ENCODE measurements around the gene CEMP1. TPM values are rescaled to one million over a fixed set of nuclear protein-coding genes. Genes with fewer than 3 reads are reported as not detected.
"Not testable (repeated sequence)": the region's sequence is repeated elsewhere in the genome, so short reads cannot be mapped to it uniquely, and the experiment has no call there.

Gene CEMP1
- total RNA-seq, 1 donor from 2014 or later: not detected

DNA sequence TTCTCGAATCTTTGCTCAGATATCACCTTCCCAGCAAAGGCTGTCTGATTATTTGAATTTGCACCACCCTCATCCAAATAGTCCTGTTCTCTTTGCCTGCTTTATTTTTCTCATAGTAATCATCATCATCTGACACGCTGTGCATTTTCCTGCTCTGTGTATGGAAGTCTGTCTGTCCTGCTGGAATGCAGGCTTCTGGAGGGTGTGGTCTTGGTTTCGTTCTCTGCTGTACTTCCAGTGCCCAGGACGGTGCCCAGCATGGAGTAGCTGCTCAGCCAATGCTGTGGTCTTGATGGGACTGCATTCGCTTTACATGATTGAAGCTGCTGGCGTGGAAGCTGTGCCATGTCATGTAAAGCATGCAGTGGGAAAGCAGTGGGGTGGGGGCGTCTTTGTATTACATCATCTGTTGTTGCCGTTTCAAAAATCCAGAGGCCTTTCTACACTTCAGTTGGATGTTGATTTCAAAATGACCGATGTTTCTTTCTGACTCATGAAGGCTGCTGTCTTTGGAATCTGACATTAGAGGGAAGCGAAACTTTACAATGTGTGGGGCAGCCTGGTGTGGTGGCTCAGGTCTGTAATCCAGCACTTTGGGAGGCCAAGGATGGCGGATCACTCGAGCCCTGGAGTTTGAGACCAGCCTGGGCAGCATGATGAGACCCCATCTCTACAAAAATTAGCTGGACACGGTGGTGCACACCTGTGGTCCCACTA, 23.7 kb upstream of the CEMP1 start:
- H3K36me3 ChIP-seq (ENCODE audit: control insufficient read depth, insufficient read depth, low read length); H3K27me3 ChIP-seq (ENCODE audit: control insufficient read depth, insufficient read depth, low read length); FAIRE-seq; H3K4me3 ChIP-seq (ENCODE audit: low read depth, low read length); DNase-seq (ENCODE audit: low read depth): not testable (repeated sequence)

DNA sequence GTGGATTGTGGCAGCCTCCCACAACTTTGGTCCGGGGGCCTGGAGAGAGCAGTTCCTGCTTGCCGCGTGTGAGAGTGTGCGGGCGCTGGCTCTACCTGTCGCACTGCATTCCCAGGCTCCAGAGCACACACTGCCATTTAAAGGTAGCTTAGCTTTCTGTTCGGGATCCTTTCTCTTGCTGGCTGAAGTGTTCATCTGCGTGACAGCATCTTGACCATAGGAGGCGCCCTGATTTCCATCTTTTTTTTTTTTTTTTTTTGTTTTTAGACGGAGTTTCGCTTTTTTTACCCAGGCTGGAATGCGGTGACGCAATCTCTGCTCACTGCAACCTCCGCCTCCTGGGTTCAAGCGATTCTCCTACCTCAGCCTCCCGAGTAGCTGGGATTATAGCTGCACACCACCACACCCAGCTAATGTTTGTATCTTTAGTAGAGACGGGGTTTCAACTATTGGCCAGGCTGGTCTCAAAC, 20.2 kb upstream of the CEMP1 start:
- peak; percentile 38 for DNase-seq (ENCODE audit: low read depth)
- H3K36me3 ChIP-seq (ENCODE audit: control insufficient read depth, insufficient read depth, low read length); H3K27me3 ChIP-seq (ENCODE audit: control insufficient read depth, insufficient read depth, low read length); H3K4me3 ChIP-seq (ENCODE audit: low read depth, low read length); FAIRE-seq: not testable (repeated sequence)
- TF ChIP-seq, protein P1, sequence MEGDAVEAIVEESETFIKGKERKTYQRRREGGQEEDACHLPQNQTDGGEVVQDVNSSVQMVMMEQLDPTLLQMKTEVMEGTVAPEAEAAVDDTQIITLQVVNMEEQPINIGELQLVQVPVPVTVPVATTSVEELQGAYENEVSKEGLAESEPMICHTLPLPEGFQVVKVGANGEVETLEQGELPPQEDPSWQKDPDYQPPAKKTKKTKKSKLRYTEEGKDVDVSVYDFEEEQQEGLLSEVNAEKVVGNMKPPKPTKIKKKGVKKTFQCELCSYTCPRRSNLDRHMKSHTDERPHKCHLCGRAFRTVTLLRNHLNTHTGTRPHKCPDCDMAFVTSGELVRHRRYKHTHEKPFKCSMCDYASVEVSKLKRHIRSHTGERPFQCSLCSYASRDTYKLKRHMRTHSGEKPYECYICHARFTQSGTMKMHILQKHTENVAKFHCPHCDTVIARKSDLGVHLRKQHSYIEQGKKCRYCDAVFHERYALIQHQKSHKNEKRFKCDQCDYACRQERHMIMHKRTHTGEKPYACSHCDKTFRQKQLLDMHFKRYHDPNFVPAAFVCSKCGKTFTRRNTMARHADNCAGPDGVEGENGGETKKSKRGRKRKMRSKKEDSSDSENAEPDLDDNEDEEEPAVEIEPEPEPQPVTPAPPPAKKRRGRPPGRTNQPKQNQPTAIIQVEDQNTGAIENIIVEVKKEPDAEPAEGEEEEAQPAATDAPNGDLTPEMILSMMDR (IDR thresholded peaks at IDR 0.05; ENCODE audit: insufficient read depth, low read length, severe bottlenecking): peak; percentile 18

DNA sequence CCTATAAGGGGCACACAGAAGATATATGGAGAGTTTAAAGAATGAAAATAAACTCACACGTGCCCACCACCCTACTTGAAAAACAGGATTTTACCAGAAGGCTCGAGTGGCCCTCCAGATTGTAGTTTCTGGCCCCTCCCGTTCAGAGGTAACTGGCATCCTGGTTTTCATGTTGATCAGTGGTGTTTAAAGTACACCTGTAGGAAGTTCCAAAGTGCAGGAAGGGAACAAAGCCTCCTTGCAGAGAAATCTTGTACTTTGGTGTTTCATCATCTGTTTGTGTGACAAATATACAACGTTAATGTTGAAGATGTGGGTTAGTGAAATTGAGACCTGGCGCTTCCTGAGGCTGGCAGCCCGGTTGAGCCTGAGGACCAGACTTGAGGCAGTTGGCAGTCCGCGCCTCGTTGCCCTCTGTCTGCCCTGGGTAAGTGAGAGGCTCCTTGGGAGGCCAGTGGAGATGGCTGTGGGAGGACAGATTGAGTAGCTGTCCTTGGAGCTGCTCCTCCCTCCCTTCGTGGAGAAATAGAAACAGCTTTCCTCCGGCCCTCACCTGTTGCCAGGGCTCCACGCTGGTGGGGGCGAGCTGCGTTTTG, 19.2 kb upstream of the CEMP1 start:
- DNase-seq (ENCODE audit: low read depth); H3K27me3 ChIP-seq (ENCODE audit: control insufficient read depth, insufficient read depth, low read length): not testable (repeated sequence)
- FAIRE-seq: peak; percentile 64

DNA sequence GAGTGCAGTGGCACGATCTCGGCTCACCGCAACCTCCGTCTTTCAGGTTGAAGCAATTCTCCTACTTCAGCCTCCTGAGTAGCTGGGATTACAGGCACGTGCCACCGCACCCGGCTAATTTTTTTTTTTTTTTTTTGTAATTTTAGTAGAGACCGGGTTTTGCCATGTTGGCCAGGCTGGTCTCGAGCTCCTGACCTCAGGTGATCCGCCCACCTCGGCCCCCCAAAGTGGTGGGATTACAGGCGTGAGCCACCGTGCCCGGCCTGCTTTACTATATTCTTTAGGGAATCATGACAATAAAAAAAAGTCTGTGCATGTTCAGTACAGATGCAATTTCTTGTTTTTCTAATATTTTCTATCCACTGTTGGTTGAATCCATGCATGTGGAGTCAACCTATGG, 12.6 kb upstream of the CEMP1 start:
- not testable (repeated sequence) for DNase-seq (ENCODE audit: low read depth); H3K36me3 ChIP-seq (ENCODE audit: control insufficient read depth, insufficient read depth, low read length); H3K27me3 ChIP-seq (ENCODE audit: control insufficient read depth, insufficient read depth, low read length); H3K4me3 ChIP-seq (ENCODE audit: low read depth, low read length); FAIRE-seq

More for the DNA sequence above, 19.2 kb upstream of the CEMP1 start:
- H3K4me3 ChIP-seq (ENCODE audit: low read depth, low read length); H3K36me3 ChIP-seq (ENCODE audit: control insufficient read depth, insufficient read depth, low read length): not testable (repeated sequence)

DNA sequence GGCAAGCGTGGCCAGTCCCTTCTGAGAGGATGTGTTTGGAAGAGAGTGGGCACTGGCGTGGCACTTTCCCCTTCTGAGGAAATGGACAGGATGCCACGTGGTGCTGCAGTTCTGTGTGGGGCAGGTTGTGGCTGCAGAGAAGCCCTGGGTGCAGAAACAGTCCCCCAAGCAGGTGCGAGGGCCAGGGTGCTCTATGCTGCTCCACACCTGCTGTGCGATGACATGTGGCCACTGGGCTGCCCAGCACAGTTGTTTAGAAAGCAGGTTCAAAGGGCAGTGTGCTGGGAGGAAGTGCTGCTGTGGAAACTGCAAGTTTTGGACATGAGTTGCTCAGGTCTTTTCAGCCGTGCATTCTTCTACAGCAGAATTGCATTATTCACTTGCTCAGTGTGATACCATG, 10.2 kb upstream of the CEMP1 start:
- H3K36me3 ChIP-seq (ENCODE audit: control insufficient read depth, insufficient read depth, low read length); H3K4me3 ChIP-seq (ENCODE audit: low read depth, low read length); DNase-seq (ENCODE audit: low read depth); H3K27me3 ChIP-seq (ENCODE audit: control insufficient read depth, insufficient read depth, low read length); FAIRE-seq: not testable (repeated sequence)

DNA sequence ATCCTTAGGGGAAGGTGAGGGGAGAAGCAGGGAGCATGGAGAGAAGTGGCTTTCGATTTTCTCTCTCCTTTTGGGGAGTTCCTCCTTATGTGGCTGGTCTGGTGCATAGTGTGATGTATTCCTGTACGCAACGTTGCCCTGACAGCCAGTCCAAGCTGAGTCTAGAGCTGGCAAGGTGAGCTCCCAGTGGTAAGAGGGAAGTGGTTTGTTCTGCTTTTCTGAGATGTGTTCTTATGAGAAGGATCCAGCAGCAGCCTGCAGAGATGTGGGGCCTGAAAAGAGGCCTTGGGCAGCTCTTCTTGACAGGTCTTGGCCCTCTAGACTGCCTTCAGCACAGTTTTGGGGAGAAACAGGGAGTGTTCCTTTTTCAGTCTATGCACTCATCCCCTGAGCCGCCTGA, 9.7 kb upstream of the CEMP1 start:
- DNase-seq (ENCODE audit: low read depth); H3K36me3 ChIP-seq (ENCODE audit: control insufficient read depth, insufficient read depth, low read length); FAIRE-seq; H3K4me3 ChIP-seq (ENCODE audit: low read depth, low read length); H3K27me3 ChIP-seq (ENCODE audit: control insufficient read depth, insufficient read depth, low read length): not testable (repeated sequence)

DNA sequence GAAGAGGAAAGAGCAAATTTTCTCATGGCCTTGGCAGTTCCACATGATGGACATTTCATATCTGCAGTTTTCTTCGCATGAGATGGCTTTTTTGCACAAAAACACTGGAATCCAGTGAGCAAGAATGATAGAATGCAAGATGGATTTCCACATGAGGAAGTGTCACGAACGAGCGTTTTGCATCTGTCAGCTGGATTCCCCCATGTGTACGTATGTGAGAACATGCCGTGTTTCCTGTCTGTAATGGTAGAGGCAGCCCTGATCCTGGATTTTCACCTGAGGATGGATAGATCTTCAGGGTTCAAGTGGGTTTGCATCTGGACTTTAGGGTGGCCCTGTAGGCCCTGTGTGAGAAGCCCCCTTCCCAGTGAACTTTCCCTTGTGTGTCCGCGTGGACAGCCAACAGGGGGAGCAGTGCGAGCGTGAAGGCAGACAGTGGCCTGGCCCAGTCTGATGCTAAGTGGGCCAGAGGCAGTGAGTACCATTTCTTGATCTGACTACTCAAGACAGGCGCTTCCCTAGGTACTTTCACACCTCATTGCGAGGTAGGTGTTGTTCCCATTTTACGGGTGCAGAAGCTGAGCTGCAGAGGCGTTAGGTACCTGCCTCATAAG, 8.7 kb upstream of the CEMP1 start:
- TF ChIP-seq, protein P1 (IDR thresholded peaks at IDR 0.05; ENCODE audit: insufficient read depth, low read length, severe bottlenecking): peak; percentile 44
- not testable (repeated sequence) for DNase-seq (ENCODE audit: low read depth); FAIRE-seq; H3K27me3 ChIP-seq (ENCODE audit: control insufficient read depth, insufficient read depth, low read length); H3K36me3 ChIP-seq (ENCODE audit: control insufficient read depth, insufficient read depth, low read length); H3K4me3 ChIP-seq (ENCODE audit: low read depth, low read length)

DNA sequence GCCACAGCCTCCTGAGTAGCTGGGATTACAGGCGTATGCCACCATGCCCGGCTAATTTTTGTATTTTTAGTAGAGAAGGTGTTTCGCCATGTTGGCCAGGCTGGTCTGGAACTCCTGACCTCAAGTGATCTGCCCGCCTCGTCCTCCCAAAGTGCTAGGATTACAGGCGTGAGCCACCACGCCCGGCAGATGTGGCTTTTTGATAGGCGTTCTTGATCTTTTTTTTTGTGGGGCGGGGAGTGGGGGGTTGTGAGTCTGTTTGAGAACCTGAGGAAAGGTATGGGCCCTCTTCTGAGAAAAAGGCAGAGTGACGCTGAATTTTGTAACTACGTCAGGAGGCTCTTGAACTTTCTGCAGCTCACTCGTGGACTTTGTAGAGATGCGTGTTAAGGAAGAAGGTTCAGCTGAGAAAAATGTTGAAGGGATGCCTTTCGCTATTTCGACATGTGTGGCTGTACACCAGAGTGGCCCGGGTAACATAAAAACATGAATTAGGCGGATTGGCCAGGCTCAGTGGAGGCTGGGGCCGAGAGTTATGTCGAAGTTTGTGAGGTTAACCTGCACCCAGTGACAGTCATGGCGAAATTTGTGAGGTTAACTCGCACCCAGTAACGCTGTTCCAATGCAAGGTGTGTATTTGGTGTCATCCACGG, 8.1 kb upstream of the CEMP1 start:
- not testable (repeated sequence) for DNase-seq (ENCODE audit: low read depth); H3K27me3 ChIP-seq (ENCODE audit: control insufficient read depth, insufficient read depth, low read length); H3K36me3 ChIP-seq (ENCODE audit: control insufficient read depth, insufficient read depth, low read length); H3K4me3 ChIP-seq (ENCODE audit: low read depth, low read length)
- peak; percentile 40 for FAIRE-seq

Measured in bronchial epithelial cell (primary cell).